Activated CD8-positive, alpha-beta memory T cell treated with anti-CD3 and anti-CD28 coated beads, Interleukin-2, amount 50 U/mL, for 4 hours (primary cell): ENCODE data around the gene RAB37.
A peak's percentile ranks its signal among the peaks of the same experiment; 100 is the strongest.

Experiments used
- DNase-seq: peaks from one replicate; pipeline ENCODE4 v3.0.0-alpha.2; 2020

RAB37 gene

GRCh38 chr17:74764751-74765286, 27.8 kb downstream of the RAB37 start:
- no peak for DNase-seq

DNA sequence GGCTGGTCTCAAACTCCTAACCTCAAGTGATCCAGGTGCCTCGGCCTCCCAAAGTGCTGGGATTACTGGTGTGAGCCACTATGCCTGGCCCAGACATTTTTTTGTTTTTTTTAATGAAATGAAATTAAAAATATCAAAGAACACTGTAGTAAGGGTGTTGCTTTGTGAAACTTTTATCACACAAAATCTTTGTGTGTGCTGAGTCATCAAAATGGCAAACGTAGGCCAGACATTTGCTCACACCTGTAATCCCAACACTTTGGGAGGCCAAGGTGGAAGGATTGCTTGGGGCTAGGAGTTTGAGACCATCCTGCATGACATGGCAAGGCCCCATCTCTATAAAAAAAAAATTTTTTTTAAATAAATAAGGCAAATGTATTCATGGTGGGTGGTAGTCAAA, 29.4 kb downstream of the RAB37 start:
- DNase-seq = no peak

DNA sequence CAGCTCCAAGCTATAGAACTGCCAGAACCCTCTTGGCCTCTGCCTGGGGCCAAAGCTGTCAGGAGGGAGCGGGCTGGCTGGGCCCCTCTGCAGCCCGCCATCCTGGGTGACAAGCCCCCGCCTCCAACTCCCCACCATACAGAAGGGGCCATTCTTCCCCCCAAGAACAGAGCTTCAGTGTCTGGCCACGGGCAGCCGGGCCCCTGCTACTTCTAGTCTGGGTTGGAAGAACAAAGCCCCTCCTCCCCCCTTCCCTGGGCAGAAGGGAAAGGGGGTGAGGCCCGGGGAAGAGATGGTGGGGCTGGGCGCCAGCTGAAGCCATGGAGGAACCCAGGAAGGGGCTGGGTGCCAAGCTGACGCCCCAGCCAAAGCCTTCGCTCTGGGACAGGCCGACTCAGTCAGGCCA, 30.1 kb downstream of the RAB37 start:
- no peak for DNase-seq

GRCh38 chr17:74768069-74768762, 31.2 kb downstream of the RAB37 start:
- no peak for DNase-seq

GRCh38 chr17:74768763-74769114, 31.7 kb downstream of the RAB37 start:
- DNase-seq = no peak

DNA sequence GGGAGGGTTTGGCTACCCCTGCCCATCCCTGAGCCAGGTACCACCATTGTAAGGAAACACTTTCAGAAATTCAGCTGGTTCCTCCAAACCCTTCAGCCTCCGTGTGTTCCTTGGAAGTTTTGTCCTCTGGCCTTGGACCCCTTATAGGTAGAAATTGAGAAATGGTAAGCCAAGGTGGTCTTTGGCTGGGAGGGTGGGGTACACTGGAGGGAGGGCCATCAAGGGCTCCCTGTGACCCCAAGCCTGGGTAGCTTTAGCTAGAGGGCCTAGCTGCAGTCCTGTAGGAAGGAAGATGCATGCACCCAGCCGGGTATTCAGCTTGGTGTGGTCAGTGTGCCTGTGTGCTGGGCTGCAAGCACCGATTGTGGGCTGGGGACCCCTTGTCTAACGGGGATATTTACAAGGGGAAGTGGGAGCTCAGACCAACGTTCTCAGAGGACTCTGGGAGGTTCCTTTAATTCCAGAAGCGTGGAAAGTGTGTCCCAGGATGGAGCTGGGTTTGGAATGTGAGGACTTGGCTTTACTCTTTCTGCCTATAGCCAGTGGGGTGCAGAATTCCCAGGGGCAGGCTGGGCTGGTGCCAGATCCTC, 32.3 kb downstream of the RAB37 start:
- no peak for DNase-seq

GRCh38 chr17:74769856-74770497, 32.9 kb downstream of the RAB37 start:
- no peak for DNase-seq

DNA sequence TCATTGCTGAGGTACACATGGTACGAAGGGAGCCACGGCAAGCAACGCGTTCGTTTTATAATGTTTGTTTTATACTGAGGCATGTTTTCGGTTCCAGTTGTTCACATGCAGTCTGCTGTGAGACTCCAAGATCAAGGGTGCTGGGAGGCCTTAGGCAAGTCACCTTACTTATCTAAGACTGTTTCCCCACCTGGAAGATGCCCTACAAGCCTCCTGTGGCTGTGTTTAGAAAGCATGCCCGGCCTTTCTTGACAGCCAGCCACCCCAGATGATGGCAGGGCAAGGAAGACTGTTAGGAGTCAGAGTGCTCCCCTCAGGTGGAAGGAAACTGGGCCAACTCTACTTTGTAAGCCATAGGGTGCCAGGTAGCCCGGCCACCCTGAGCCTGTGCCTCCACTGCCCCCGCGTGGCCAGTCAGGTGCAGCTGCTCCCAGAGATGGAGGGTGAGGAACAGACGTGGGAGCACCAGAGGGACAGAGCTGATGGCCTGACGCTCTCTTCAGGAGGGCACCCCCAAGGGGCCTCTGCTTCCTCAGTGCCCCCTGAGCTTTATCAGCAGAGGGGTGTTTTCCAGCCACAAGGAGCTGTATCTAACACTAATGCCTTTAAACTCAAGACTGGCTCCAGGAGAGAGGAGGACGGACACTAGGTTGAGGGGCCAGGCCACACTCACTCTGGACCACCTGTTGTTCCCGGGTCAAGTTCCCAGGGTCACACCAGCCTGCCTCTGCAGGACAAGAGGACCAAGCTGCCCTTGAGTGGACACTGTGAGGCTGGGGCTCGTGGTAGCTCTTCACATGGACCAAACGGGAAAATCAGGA, 33.7 kb downstream of the RAB37 start:
- DNase-seq = peak; percentile 77

DNA sequence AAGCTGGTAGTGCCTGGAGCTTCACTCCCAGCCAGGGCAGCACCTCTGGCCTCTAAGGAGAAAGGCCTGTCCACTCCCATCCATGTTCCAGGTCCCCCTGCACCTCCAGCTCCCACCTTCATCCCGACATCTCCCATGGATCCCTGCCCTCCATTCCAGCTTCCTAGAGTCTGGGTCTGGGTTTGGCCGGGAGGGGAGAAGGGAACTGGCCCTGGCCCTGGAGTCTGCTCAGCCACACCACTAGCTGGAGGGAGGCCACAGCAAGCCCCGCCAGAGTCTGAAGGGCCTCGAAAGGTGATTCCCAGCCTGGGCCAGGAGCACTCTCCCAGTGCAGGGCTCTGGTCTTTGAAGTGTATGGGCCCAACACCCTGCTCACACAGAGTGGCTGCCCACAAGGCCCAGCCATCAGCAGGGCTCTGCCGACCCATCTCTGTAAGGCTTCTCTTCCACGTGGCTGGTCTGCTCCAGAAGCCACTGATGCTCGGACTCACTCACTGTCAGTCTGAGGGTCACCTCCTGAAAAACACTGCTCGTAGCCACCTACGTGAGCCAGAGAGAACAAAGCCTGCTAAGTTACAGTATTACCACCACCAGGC, 34.4 kb downstream of the RAB37 start:
- DNase-seq = no peak

GRCh38 chr17:74772053-74772452, 35.0 kb downstream of the RAB37 start:
- DNase-seq = no peak

GRCh38 chr17:74773414-74773813, 36.4 kb downstream of the RAB37 start:
- no peak for DNase-seq

GRCh38 chr17:74773871-74774286, 36.8 kb downstream of the RAB37 start:
- no peak for DNase-seq

GRCh38 chr17:74775409-74776043, 38.5 kb downstream of the RAB37 start:
- no peak for DNase-seq

GRCh38 chr17:74776044-74776962, 39.2 kb downstream of the RAB37 start, which contains the start of gene NAT9:
Gene NAT9 (minus strand): TSS chr17:74776345. CDS start chr17:74775698, 647 bp downstream.
- DNase-seq = peak; percentile 100

GRCh38 chr17:74776990-74777389, 39.9 kb downstream of the RAB37 start:
- DNase-seq = no peak

DNA sequence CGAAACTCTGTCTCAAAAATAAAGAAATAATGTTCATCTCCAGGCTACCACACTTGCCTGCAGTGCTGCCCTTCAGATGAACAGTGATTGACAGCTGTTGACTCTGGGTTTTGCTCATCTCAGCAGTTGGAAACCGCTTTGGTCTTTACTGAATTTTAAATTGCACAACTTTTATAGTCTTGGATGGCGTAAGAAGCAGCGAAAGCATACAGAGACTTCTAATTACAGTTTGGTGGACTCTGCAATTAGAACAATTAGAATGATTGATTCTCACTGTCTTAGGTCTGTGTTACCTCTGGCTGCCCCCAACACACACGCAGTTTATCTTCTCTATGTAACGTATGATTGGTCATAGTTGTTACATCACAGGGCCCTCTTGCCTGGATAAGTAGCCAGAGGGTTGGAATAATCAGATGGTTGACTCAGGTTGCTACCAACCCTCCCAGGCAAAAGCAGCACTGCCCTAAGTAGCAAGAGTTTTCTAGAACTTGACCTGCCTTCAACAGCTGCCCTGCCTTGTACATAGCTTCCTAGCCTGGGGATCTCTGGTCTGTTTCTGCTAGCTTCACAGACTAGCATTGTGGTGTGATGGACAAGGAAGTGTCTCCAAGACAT, 41.0 kb downstream of the RAB37 start:
- no peak for DNase-seq

DNA sequence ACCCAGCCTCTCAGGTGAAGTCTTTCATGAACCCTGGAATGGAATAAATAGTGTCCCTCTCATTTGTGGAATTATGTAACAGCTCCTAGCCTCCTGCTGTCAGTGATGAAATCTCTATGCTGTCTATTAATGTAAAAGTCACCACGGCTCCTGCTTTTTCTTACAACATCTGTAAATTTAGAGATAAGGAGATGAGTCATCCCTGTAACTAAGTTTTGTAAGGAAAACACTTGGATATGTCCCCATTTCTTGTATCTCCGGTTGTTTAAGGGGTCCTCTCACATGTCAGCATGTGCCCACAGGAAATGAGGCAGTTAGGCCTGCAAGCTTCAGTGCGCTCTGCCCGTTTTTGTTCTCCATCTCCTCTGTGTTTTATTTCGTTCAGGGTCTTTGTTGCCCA, 41.9 kb downstream of the RAB37 start:
- no peak for DNase-seq

GRCh38 chr17:74779501-74779900, 42.4 kb downstream of the RAB37 start:
- DNase-seq = no peak

DNA sequence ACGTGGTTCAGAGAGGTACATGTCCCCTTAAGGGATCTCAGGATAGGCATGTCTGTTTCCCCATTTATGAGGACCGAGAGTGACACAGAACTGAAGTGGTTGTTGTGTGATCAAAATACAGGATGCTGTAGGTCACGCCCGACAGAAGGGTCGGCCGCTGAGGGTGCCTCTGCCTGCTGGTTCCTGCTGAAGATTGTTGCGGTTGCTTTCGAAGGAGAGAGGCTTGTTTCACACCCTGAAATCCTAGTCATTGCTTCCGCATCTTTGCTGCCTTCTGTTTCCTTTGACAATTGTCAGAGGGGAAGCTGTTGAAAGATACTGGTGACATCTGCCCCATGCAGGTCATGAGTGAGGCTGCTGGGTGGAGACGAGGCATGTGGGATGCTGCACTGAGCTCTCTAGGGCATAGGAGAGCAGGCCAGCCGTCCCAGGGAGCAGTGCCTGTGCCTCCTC, 42.9 kb downstream of the RAB37 start:
- DNase-seq = peak; percentile 35

DNA sequence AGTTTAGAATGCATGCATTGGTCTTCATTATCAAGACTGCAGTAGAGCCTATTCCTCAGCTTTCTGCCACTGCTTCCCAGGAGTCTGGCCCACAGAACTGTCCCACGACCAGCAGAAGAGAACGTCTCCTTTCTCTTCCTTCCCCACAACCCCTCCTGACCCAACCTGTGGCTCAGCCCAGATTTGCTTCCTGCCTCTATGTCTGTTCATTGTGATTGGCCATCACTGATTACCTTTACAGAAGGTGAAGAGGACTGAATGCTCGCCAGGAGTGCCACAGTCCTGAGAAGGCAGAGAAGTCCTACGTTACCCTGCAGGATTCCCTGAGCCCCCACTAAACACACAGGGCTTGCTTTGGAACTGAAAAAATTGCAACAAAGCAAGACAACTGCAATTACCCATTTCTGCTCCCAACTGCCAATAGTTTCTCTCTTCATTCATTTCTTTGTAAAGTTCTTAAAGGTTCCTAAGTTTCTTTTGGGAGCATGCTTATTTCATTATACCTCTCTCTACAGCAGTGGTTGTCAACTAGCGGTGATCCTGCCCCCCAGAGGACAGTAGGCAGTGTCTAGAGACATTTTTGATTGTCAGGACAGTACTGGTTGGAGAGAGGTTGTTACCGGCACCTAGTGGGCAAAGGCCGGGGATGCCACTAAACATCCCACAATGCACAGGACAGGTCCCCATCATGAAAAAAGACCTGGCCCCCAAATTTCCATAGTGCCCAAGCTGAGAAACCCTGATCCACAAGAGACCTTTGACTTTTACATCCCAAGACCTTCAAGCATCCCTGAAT, 43.6 kb downstream of the RAB37 start:
- no peak for DNase-seq
